Cardiac septum (tissue), 1 donor: Measurements from ENCODE around the gene ZNF77. TPM values are rescaled to one million over a fixed set of nuclear protein-coding genes. Genes with fewer than 3 reads are reported as not detected.
"Not testable (repeated sequence)": the region's sequence is repeated elsewhere in the genome, so short reads cannot be mapped to it uniquely, and the experiment has no call there.

Experiments used
- DNase-seq: peaks from one replicate; pipeline ENCODE4 v3.0.0-alpha.2; 2020; ENCODE audit warnings: low spot score
- intact Hi-C: fragments of 100-400 bp; cut with DNase I; formaldehyde crosslinking; loops from one replicate; pipeline ENCODE4 v1.14.0; 2022
- total RNA-seq: library from RNA; stranded (reverse); fragmentation: NEBNext Ultra II Directional; extraction: Animal tissue kit (Norgen Biotek cat#: 25700); gene quantifications from one replicate; pipeline ENCODE4 v1.2.1, GENCODE V29; 2021
- donor health status: DM: no; HTN: no; CAD: no.

ZNF77 gene
- total RNA-seq, 1 donor from 2014 or later, result 2.0 TPM

- intact Hi-C loops, result no loop called here
- DNase-seq, result no peak
Observed at GRCh38 chr19:2933490-2933910, 11.3 kb downstream of the ZNF77 start.

GRCh38 chr19:2927032-2927430 lies 17.7 kb downstream of the ZNF77 start:
- DNase-seq, result no peak
- intact Hi-C loops, result no loop called here

GRCh38 chr19:2926341-2927031 lies 18.3 kb downstream of the ZNF77 start:
- intact Hi-C loops, result no loop called here
- DNase-seq, result no peak

GRCh38 chr19:2923510-2923909 lies 21.3 kb downstream of the ZNF77 start:
- intact Hi-C loops, result no loop called here
- DNase-seq, result no peak

- DNase-seq, result no peak
- intact Hi-C loops, result no loop called here
Observed at GRCh38 chr19:2922987-2923386, 21.8 kb downstream of the ZNF77 start.

GRCh38 chr19:2917275-2918184 lies 27.2 kb downstream of the ZNF77 start:
- intact Hi-C loops, result no loop called here

GRCh38 chr19:2912306-2912705 lies 32.5 kb downstream of the ZNF77 start:
- intact Hi-C loops, result no loop called here

More at GRCh38 chr19:2917275-2918184, 27.2 kb downstream of the ZNF77 start:
- DNase-seq, result no peak

GRCh38 chr19:2906631-2907195 lies 38.1 kb downstream of the ZNF77 start:
- DNase-seq, result no peak
- intact Hi-C loops, result no loop called here

More at GRCh38 chr19:2912306-2912705, 32.5 kb downstream of the ZNF77 start:
- DNase-seq, result no peak

GRCh38 chr19:2905918-2906519 lies 38.8 kb downstream of the ZNF77 start:
- DNase-seq, result no peak
- intact Hi-C loops, result no loop called here

- intact Hi-C loops, result loop anchor here (5.0 kb wide), 1 partner anchor 39 kb away; the partner anchor contains the start of gene ZNF77
- DNase-seq, result not testable (repeated sequence)
Observed at GRCh38 chr19:2903326-2903725, 41.4 kb downstream of the ZNF77 start.

GRCh38 chr19:2902590-2903218 lies 42.1 kb downstream of the ZNF77 start:
- intact Hi-C loops, result loop anchor here (5.0 kb wide), 1 partner anchor 40 kb away; the partner anchor contains the start of gene ZNF77

GRCh38 chr19:2900296-2901252 lies 44.2 kb downstream of the ZNF77 start, which contains the start of gene ZNF57:
Gene ZNF57 (plus strand): TSS chr19:2900928. CDS start chr19:2901046, 118 bp downstream.
- intact Hi-C loops, result loop anchor here (5.0 kb wide), 1 partner anchor 42 kb away; the partner anchor contains the start of gene ZNF77
- peak; percentile 99 for DNase-seq

More at GRCh38 chr19:2902590-2903218, 42.1 kb downstream of the ZNF77 start:
- no peak for DNase-seq

- intact Hi-C loops, result no loop called here
Observed at GRCh38 chr19:2896694-2897093, 48.1 kb downstream of the ZNF77 start.

GRCh38 chr19:2890531-2890930 lies 54.2 kb downstream of the ZNF77 start:
- intact Hi-C loops, DNase-seq: not testable (repeated sequence)

More at GRCh38 chr19:2896694-2897093, 48.1 kb downstream of the ZNF77 start:
- DNase-seq, result no peak

- intact Hi-C loops, result no loop called here
- DNase-seq, result no peak
Observed at GRCh38 chr19:2888731-2889224, 56.0 kb downstream of the ZNF77 start.

- DNase-seq, result no peak
- intact Hi-C loops, result no loop called here
Observed at GRCh38 chr19:2887391-2887914, 57.3 kb downstream of the ZNF77 start.

GRCh38 chr19:2885736-2886135 lies 59.0 kb downstream of the ZNF77 start:
- DNase-seq, result no peak
- intact Hi-C loops, result no loop called here
